ENCODE measurements around the gene CDC45.

DNA sequence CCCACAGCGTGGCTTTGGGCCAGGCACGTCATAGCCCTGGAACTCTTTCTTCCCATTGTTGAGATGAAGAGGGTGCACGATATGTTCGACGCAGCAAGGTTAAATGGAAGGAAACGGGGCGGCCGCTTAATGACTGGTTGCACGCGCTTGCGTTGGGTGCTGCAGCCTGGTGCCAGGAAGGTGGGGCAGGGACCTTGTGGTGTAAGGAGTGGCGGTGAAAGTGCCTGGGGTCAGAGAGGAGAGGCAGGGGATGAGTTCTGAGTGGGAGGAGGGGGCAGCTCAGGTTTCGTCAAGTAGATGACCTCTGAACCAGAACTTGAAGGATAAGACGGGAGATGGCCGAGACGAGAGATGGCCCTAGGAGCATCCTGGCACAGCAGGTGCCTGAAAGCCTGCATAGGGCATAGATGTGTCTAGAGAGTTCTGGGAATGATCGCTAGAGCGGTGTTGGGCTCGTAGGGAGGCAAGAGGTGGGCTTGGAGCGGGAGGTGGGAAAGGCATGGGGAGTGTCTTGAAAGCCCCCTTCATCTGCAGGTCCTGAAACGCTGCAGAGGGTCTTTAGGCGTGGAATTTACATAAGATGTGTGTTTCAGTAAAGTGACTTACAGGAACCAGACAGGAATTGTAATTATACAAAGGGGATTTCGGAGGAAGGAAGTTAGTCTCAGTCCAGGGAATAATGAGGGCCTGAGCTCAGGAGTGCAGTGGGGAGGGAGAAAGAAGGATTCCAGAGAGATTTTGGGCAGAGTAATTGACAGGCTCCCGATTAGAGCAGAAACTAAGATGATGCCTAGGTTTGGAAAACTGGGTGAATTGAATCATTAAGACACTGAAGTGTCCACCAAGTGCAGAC, 87.7 kb downstream of the CDC45 start:
- TF ChIP-seq POLR2A (IDR thresholded peaks at IDR 0.05) = no peak
- TF ChIP-seq, protein P1, sequence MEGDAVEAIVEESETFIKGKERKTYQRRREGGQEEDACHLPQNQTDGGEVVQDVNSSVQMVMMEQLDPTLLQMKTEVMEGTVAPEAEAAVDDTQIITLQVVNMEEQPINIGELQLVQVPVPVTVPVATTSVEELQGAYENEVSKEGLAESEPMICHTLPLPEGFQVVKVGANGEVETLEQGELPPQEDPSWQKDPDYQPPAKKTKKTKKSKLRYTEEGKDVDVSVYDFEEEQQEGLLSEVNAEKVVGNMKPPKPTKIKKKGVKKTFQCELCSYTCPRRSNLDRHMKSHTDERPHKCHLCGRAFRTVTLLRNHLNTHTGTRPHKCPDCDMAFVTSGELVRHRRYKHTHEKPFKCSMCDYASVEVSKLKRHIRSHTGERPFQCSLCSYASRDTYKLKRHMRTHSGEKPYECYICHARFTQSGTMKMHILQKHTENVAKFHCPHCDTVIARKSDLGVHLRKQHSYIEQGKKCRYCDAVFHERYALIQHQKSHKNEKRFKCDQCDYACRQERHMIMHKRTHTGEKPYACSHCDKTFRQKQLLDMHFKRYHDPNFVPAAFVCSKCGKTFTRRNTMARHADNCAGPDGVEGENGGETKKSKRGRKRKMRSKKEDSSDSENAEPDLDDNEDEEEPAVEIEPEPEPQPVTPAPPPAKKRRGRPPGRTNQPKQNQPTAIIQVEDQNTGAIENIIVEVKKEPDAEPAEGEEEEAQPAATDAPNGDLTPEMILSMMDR (IDR thresholded peaks at IDR 0.05) = no peak
